ENCODE measurements around the gene ANKRD23.

Gene ANKRD23

GRCh38 chr2:96841701-96842495 is 1.9 kb downstream of the ANKRD23 start:
- no peak for TF ChIP-seq CTCF (IDR thresholded peaks at IDR 0.05; ENCODE audit: control insufficient read depth, extremely low read depth, insufficient read depth)
- no peak for DNase-seq (ENCODE audit: low read depth)
- H3K4me3 ChIP-seq (ENCODE audit: low read depth, low read length): no peak overlapping the region

- H3K4me3 ChIP-seq (ENCODE audit: low read depth, low read length): no peak overlapping the region
- no peak for TF ChIP-seq CTCF (IDR thresholded peaks at IDR 0.05; ENCODE audit: control insufficient read depth, extremely low read depth, insufficient read depth)
- no peak for DNase-seq (ENCODE audit: low read depth)
Observed at GRCh38 chr2:96839875-96840850, 3.7 kb downstream of the ANKRD23 start.

- H3K4me3 ChIP-seq (ENCODE audit: low read depth, low read length): no peak overlapping the region
- TF ChIP-seq CTCF (IDR thresholded peaks at IDR 0.05; ENCODE audit: control insufficient read depth, extremely low read depth, insufficient read depth): no peak
- DNase-seq (ENCODE audit: low read depth): no peak
Observed at GRCh38 chr2:96839293-96839874, 4.4 kb downstream of the ANKRD23 start.

GRCh38 chr2:96838345-96839292 is 5.2 kb downstream of the ANKRD23 start:
- no peak for TF ChIP-seq CTCF (IDR thresholded peaks at IDR 0.05; ENCODE audit: control insufficient read depth, extremely low read depth, insufficient read depth)
- H3K4me3 ChIP-seq (ENCODE audit: low read depth, low read length): no peak overlapping the region
- no peak for DNase-seq (ENCODE audit: low read depth)

GRCh38 chr2:96837575-96837974 is 6.2 kb downstream of the ANKRD23 start:
- H3K4me3 ChIP-seq (ENCODE audit: low read depth, low read length): no peak overlapping the region
- no peak for TF ChIP-seq CTCF (IDR thresholded peaks at IDR 0.05; ENCODE audit: control insufficient read depth, extremely low read depth, insufficient read depth)
- DNase-seq (ENCODE audit: low read depth): no peak

- H3K4me3 ChIP-seq (ENCODE audit: low read depth, low read length): no peak overlapping the region
- no peak for TF ChIP-seq CTCF (IDR thresholded peaks at IDR 0.05; ENCODE audit: control insufficient read depth, extremely low read depth, insufficient read depth)
- no peak for DNase-seq (ENCODE audit: low read depth)
Observed at GRCh38 chr2:96835830-96836229, 8.0 kb downstream of the ANKRD23 start.

All from LNCaP clone FGC (cell line).